GM18870 (cell line): ENCODE measurements around the gene FBXO27.
"Not testable (repeated sequence)": the region's sequence is repeated elsewhere in the genome, so short reads cannot be mapped to it uniquely, and the experiment has no call there.

ENCODE experiments used
- ATAC-seq: cut with Tn5 transposase; IDR thresholded peaks from one replicate; pipeline ENCODE4 v1.9.1; 2021; ENCODE audit warnings: moderate library complexity; ENCODE audit not compliant: unreplicated experiment

Gene FBXO27

GRCh38 chr19:38989066-38989605 lies 43.2 kb downstream of the FBXO27 start:
- ATAC-seq, result no peak

DNA sequence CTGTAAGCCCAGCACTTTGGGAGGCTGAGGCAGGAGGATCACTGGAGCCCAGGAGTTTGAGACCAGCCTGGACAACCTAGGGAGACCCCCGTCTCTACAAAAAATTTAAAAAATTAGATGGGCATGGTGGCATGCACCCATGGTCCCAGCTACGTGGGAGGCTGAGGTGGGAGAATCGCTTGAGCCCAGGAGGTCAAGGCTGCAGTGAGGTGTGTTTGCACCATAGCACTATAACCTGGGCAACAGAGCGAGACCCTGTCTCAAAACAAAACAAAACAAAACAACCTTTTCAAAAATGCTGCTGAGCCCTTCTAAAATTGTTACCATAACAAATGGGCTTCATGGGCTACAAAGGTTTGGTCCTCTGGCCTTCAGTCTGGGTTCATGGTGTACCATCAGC lies 43.7 kb downstream of the FBXO27 start:
- not testable (repeated sequence) for ATAC-seq

- ATAC-seq, result not testable (repeated sequence)
Measured at GRCh38 chr19:38987745-38988144, 44.6 kb downstream of the FBXO27 start.

- no peak for ATAC-seq
Measured at GRCh38 chr19:38985262-38985661, 47.1 kb downstream of the FBXO27 start.

DNA sequence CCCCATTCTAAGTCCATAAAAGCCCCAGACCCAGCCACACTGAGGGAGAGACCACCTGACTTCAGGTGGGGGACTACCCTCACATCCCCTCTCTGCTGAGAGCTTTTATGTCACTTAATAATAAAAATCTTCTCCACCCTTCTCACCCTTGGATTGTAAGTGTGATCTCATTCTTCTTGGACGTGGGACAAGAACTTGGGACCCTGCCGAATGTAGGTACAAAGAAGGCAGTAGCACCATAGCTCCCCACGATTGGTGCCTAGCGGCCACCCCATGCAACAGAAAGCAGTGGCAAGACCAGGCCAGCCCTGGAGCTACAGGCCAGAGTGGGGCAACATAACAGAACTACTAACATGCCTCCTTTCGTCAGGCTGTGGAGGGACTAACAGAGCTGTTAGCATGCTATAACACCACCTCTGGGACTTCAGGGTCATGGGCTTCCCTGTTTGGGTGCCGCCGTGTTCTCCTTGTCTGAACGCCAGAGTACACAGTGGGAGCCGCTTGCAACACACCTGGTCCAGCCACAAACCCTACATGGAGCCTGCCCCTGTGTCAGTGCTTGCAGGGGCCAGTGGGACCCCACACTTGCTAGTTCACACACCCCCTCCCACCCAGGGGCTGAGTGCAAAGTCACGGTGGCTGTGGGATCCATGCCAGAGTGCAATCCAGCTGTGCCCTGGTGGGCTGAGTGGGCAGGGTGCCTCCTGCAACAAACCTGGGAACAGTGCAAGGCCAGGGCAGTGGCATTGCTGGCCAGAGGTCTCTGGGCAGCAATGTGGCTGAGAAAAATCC lies 51.6 kb downstream of the FBXO27 start:
- no peak for ATAC-seq

GRCh38 chr19:38979812-38980211 lies 52.5 kb downstream of the FBXO27 start:
- no peak for ATAC-seq

- ATAC-seq, result no peak
Measured at GRCh38 chr19:38978326-38978689, 54.0 kb downstream of the FBXO27 start.

GRCh38 chr19:38977445-38978325 lies 54.7 kb downstream of the FBXO27 start:
- ATAC-seq, result no peak

DNA sequence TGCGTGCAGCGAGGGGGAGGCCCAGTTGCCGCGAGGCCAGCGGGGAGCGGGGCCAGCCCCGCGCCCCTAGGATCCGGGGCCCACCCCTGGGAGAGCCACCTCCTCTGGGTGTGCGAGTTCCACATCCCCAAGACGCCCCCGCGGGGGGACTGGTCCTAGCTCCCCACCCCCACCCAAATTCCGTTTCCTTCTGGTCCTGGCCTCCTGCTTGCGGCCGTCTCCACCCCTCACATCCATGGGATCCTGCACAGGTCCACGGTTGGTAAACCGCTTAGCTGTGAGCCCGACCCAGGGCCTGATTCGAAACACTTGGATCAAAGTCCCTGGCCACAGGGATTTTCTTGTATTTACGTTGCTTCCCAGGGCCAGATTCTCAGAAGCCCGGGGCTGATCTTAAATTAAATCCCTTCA lies 56.5 kb downstream of the FBXO27 start:
- no peak for ATAC-seq

GRCh38 chr19:38975214-38975860 lies 57.0 kb downstream of the FBXO27 start, which contains the start of gene FBXO17:
TSS of gene FBXO17 (minus strand) at chr19:38975742. CDS start at chr19:38950319, 25,423 bp downstream.
- no peak for ATAC-seq

- ATAC-seq, result no peak
Measured at GRCh38 chr19:38974624-38975213, 57.6 kb downstream of the FBXO27 start.
